ENCODE results near the gene GABRR2. TPM values are rescaled to one million over a fixed set of nuclear protein-coding genes. Genes with fewer than 3 reads are reported as not detected.

GABRR2 gene
- total and polyA plus RNA-seq, 10 of the 15 experiments (the other 5 are each of a cell fraction or from before 2014, with no cell fraction given) = 0.16 to 0.72 (median 0.32) TPM; not detected in 2

DNA sequence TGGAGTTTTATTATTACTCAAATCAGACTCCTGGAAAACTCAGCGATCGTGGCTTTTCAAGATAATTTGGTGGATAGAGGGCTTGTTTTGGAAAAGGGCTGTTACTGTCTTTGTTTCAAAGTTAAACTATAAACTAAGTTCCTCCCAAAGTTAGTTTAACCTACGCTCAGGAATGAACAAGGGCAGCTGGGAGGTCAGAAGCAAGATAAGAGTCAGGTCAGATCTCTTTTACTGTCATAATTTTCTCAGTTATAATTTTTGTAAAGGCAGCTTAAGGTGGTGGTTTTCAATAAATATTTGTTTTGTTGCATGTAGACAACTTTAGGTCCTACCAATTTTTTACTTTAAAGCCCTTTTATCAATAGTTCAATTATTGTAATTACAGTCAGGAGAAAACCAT is 9.2 kb upstream of the GABRR2 start:
- H3K27me3 ChIP-seq (replicated peaks in 1 of 2; ENCODE audit: control insufficient read depth in 2 of 2, insufficient read depth in 2 of 2, low read length in 1 of 2) = no peaks in the 10 kb centered on the region
- peaks cover 8% of the 10 kb centered on the region for H3K4me1 ChIP-seq (ENCODE audit: control insufficient read depth, insufficient read depth, low read length)
- H3K9ac ChIP-seq (ENCODE audit: control insufficient read depth, insufficient read depth, low read length) = no peak overlapping the region
- no peaks in the 10 kb centered on the region for H4K20me1 ChIP-seq (ENCODE audit: control insufficient read depth, insufficient read depth)
- POLR2A ChIA-PET = interaction anchor here (0.6 to 1.1 kb wide), 2 partner anchors 24 to 361 kb away, joined by 3 to 6 read pairs; partner anchors contain the start of gene RNGTT
- TF ChIP-seq NBN (IDR thresholded peaks at IDR 0.05) (no peak), TARDBP (IDR thresholded peaks at IDR 0.05; ENCODE audit: borderline replicate concordance) (no peak), YY1 (IDR thresholded peaks at IDR 0.05; ENCODE audit: low read depth, low read length) (no peak)
- BruUV-seq (replicated peaks) = no TSS peak
- no peak overlapping the region for H2AFZ ChIP-seq (ENCODE audit: control insufficient read depth, low read depth, low read length)
- RAD21 ChIA-PET (ENCODE audit: unreplicated experiment) = interaction anchor here (0.5 kb wide), 1 partner anchor 42 kb away, joined by 3 read pairs; no protein-coding TSS in a partner anchor
- intact Hi-C loops (cut with micrococcal nuclease; ENCODE audit: unreplicated experiment) (no loop called here), in situ Hi-C loops (cut with MboI) (no loop called here)
- H3K36me3 ChIP-seq (ENCODE audit: control insufficient read depth in 2 of 2, insufficient read depth in 2 of 2, low read length in 1 of 2) = peaks cover 4 to 26% of the 10 kb centered on the region in 2 experiments
- 100% methylated on average over 3 of the region's 3 CpGs for WGBS (ENCODE audit: insufficient coverage, insufficient replicate concordance, low lambda C conversion rate, missing lambda C conversion rate)
- H3K9me3 ChIP-seq (replicated peaks; ENCODE audit: control insufficient read depth, insufficient read depth, low read length) = no peaks in the 10 kb centered on the region; the same call in 1 of the 3 replicates
- CTCF ChIA-PET = interaction anchor here (0.6 to 1.0 kb wide), 2 partner anchors 15 to 43 kb away, joined by 3 read pairs; no protein-coding TSS in a partner anchor
- no peak overlapping the region for H3K4me3 ChIP-seq
- SMC1A ChIA-PET (ENCODE audit: uncharacterized antibody, unreplicated experiment) = interaction anchor here (1.8 to 2.6 kb wide), 2 partner anchors 23 to 43 kb away, joined by 4 to 10 read pairs; no protein-coding TSS in a partner anchor
- FAIRE-seq = no peak
- DNase-seq (ENCODE audit: low read depth, low spot score) = no peak
- ATAC-seq = no peak
- no peak overlapping the region for H3K4me2 ChIP-seq (ENCODE audit: control insufficient read depth, insufficient read depth)
- no peak overlapping the region for H3K27ac ChIP-seq (ENCODE audit: control insufficient read depth, insufficient read depth)
- H3K79me2 ChIP-seq (ENCODE audit: control insufficient read depth, insufficient read depth, low read length) = no peaks in the 10 kb centered on the region

- POLR2A ChIA-PET = no interaction called here
- no peak for FAIRE-seq
- intact Hi-C loops (cut with micrococcal nuclease; ENCODE audit: unreplicated experiment) = no loop called here
- Histone ChIP-seq H3K27me3 (replicated peaks in 1 of 2; ENCODE audit: control insufficient read depth in 2 of 2, insufficient read depth in 2 of 2, low read length in 1 of 2) (no peaks in the 10 kb centered on the region), H3K27ac (ENCODE audit: control insufficient read depth, insufficient read depth) (no peak overlapping the region), H3K4me3 (no peak overlapping the region), H3K79me2 (ENCODE audit: control insufficient read depth, insufficient read depth, low read length) (no peaks in the 10 kb centered on the region), H3K36me3 (ENCODE audit: control insufficient read depth in 2 of 2, insufficient read depth in 2 of 2, low read length in 1 of 2) (peaks cover 4 to 20% of the 10 kb centered on the region in 2 experiments), H3K4me2 (ENCODE audit: control insufficient read depth, insufficient read depth) (no peak overlapping the region), H2AFZ (ENCODE audit: control insufficient read depth, low read depth, low read length) (no peak overlapping the region), H4K20me1 (ENCODE audit: control insufficient read depth, insufficient read depth) (no peaks in the 10 kb centered on the region), H3K4me1 (ENCODE audit: control insufficient read depth, insufficient read depth, low read length) (peaks cover 8% of the 10 kb centered on the region), H3K9me3 (replicated peaks; ENCODE audit: control insufficient read depth, insufficient read depth, low read length) (no peaks in the 10 kb centered on the region; the same call in 1 of the 3 replicates), H3K9ac (ENCODE audit: control insufficient read depth, insufficient read depth, low read length) (no peak overlapping the region)
- DNase-seq (ENCODE audit: low read depth, low spot score) = no peak
- in situ Hi-C loops (cut with MboI) = no loop called here
- no TSS peak for BruUV-seq (replicated peaks)
- SMC1A ChIA-PET (ENCODE audit: uncharacterized antibody, unreplicated experiment) = interaction anchor here (1.0 to 2.6 kb wide), 3 partner anchors 24 to 48 kb away, joined by 4 to 10 read pairs (median 4); no protein-coding TSS in a partner anchor
- CTCF ChIA-PET = interaction anchor here (0.6 to 1.5 kb wide), 3 partner anchors 15 to 44 kb away, joined by 3 to 6 read pairs (median 3); no protein-coding TSS in a partner anchor
- ATAC-seq = no peak
- RAD21 ChIA-PET (ENCODE audit: unreplicated experiment) = interaction anchor here (0.5 kb wide), 1 partner anchor 43 kb away, joined by 3 read pairs; no protein-coding TSS in a partner anchor
- 100% methylated on average over 3 of the region's 3 CpGs for WGBS (ENCODE audit: insufficient coverage, insufficient replicate concordance, low lambda C conversion rate, missing lambda C conversion rate)
- no peak for TF ChIP-seq BCL11A (IDR thresholded peaks at IDR 0.05; ENCODE audit: low read depth, low read length)
- TF ChIP-seq NRF1 (conservative IDR thresholded peaks at IDR 0.05; ENCODE audit: low read depth, low read length) = no peak
- TF ChIP-seq, protein P1, sequence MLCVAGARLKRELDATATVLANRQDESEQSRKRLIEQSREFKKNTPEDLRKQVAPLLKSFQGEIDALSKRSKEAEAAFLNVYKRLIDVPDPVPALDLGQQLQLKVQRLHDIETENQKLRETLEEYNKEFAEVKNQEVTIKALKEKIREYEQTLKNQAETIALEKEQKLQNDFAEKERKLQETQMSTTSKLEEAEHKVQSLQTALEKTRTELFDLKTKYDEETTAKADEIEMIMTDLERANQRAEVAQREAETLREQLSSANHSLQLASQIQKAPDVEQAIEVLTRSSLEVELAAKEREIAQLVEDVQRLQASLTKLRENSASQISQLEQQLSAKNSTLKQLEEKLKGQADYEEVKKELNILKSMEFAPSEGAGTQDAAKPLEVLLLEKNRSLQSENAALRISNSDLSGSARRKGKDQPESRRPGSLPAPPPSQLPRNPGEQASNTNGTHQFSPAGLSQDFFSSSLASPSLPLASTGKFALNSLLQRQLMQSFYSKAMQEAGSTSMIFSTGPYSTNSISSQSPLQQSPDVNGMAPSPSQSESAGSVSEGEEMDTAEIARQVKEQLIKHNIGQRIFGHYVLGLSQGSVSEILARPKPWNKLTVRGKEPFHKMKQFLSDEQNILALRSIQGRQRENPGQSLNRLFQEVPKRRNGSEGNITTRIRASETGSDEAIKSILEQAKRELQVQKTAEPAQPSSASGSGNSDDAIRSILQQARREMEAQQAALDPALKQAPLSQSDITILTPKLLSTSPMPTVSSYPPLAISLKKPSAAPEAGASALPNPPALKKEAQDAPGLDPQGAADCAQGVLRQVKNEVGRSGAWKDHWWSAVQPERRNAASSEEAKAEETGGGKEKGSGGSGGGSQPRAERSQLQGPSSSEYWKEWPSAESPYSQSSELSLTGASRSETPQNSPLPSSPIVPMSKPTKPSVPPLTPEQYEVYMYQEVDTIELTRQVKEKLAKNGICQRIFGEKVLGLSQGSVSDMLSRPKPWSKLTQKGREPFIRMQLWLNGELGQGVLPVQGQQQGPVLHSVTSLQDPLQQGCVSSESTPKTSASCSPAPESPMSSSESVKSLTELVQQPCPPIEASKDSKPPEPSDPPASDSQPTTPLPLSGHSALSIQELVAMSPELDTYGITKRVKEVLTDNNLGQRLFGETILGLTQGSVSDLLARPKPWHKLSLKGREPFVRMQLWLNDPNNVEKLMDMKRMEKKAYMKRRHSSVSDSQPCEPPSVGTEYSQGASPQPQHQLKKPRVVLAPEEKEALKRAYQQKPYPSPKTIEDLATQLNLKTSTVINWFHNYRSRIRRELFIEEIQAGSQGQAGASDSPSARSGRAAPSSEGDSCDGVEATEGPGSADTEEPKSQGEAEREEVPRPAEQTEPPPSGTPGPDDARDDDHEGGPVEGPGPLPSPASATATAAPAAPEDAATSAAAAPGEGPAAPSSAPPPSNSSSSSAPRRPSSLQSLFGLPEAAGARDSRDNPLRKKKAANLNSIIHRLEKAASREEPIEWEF (IDR thresholded peaks at IDR 0.05; ENCODE audit: insufficient replicate concordance, low read depth, low read length) = no peak
- TF ChIP-seq, protein P2, sequence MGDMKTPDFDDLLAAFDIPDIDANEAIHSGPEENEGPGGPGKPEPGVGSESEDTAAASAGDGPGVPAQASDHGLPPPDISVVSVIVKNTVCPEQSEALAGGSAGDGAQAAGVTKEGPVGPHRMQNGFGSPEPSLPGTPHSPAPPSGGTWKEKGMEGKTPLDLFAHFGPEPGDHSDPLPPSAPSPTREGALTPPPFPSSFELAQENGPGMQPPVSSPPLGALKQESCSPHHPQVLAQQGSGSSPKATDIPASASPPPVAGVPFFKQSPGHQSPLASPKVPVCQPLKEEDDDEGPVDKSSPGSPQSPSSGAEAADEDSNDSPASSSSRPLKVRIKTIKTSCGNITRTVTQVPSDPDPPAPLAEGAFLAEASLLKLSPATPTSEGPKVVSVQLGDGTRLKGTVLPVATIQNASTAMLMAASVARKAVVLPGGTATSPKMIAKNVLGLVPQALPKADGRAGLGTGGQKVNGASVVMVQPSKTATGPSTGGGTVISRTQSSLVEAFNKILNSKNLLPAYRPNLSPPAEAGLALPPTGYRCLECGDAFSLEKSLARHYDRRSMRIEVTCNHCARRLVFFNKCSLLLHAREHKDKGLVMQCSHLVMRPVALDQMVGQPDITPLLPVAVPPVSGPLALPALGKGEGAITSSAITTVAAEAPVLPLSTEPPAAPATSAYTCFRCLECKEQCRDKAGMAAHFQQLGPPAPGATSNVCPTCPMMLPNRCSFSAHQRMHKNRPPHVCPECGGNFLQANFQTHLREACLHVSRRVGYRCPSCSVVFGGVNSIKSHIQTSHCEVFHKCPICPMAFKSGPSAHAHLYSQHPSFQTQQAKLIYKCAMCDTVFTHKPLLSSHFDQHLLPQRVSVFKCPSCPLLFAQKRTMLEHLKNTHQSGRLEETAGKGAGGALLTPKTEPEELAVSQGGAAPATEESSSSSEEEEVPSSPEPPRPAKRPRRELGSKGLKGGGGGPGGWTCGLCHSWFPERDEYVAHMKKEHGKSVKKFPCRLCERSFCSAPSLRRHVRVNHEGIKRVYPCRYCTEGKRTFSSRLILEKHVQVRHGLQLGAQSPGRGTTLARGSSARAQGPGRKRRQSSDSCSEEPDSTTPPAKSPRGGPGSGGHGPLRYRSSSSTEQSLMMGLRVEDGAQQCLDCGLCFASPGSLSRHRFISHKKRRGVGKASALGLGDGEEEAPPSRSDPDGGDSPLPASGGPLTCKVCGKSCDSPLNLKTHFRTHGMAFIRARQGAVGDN (IDR thresholded peaks at IDR 0.05) = no peak
Observed at GRCh38 chr6:89323511-89323971, 8.4 kb upstream of the GABRR2 start.
